LHCN-M2 (cell line): ENCODE data around the gene CASP10. TPM values are rescaled to one million over a fixed set of nuclear protein-coding genes. Genes with fewer than 3 reads are reported as not detected.
"Not testable (repeated sequence)": the region's sequence is repeated elsewhere in the genome, so short reads cannot be mapped to it uniquely, and the experiment has no call there.

ENCODE experiments used
- DNase-seq: peaks from one replicate; pipeline ENCODE4 v3.0.0-alpha.2; 2012; ENCODE audit warnings: low read depth
- total RNA-seq: library from RNA; depleted of rRNA; stranded (reverse); fragments of >200 nt; gene quantifications from 2 replicates; pipeline ENCODE4 v1.2.3, GENCODE V29; 2014

CASP10 gene
- total RNA-seq, 1 experiment from 2014 or later, result 0.52 TPM

DNA sequence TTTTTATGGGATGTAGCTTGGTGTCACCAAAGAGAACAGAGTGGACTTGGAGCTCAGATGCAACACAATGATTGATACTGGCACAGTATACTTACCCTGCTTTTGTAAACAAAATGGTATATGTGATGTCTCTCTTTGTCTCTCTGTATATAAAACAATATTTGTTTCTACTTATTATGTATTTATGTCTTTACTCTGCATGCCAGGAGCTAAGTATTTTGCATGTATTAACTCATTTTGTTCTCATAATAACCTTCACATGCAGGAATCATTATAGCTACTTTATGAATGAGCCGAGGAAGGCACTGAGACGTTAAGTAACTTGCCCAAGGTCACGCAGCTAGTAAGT, 49.5 kb downstream of the CASP10 start:
- no peak for DNase-seq

DNA sequence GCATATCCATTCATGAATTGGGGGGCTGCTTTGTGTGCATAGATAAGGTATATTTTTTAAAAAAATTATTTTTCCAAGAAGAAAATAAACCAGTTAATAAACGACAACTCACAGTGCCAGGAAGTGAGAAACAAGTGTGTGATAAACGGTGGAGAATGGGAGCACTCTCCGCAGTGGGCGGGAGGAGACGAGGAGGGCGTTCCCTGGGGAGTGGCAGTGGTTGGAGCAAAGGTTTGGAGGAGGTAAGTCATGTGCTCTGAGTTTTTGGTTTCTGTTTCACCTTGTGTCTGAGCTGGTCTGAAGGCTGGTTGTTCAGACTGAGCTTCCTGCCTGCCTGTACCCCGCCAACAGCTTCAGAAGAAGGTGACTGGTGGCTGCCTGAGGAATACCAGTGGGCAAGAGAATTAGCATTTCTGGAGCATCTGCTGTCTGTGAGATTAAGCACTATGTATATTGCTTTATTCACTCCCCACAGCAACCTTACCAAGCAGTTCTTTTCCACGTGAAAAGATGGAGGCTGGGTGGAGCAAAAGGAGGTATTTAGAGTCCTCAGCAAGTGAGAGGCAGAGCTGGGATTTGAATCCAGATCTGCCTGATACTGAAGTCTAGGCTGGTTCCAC, 50.4 kb downstream of the CASP10 start:
- no peak for DNase-seq

DNA sequence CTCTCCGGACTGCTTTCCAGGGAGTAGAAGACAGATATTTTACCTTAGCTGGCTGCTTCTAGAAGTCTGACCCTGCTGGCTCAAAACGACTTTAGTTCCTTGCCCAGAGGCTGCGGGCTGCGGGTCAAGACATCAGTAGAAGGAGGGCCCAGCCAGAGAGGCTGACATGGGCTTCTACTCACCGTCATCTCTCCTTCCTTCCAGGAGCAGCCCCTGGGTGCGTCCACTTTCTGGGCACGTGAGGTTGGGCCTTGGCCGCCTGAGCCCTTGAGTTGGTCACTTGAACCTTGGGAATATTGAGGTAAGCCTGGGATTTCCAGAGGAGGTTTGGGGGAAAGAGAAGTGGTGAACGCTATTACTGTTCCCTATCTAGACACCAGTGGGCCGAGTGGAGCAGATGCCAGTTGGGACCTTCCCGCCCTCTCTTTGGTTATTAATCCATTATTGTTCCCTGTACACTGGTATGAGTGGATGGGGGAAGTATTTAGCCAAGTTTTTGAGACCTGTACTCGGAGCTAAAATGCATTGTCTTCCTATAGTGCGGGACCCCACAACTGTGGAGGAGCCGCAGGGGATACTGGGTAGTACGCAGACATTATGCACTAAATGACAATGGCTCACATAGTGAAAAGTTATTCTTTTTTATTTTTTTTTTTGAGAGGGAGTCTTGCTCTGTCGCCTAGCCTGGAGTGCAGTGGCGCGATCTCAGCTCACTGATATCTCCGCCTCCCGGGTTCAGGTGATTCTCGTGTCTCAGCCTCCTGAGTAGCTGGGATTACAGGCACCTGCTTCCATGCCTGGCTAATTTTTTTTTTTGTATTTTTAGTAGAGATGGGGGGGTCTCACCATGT, 51.1 kb downstream of the CASP10 start:
- no peak for DNase-seq

DNA sequence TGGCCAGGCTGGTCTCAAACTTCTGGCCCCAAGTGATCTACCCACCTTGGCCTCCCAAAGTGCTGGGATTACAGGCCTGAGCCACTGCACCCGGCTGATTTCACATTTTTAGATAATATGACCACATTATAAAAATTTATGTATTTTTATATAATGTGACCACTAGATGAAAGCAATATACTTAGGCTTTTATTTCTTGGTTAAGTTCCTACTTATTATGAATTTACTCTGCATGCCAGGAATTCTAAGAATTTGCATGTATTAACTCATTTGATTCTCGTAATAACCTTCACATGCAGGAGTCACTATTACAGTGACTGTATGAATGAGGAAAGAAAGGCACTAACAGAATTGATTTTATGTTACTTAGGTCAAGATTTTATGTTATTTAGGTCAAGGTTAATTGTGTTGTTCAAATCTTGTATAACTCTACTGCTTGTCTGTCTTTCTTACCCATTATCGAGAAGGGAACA, 51.8 kb downstream of the CASP10 start:
- DNase-seq, result no peak

DNA sequence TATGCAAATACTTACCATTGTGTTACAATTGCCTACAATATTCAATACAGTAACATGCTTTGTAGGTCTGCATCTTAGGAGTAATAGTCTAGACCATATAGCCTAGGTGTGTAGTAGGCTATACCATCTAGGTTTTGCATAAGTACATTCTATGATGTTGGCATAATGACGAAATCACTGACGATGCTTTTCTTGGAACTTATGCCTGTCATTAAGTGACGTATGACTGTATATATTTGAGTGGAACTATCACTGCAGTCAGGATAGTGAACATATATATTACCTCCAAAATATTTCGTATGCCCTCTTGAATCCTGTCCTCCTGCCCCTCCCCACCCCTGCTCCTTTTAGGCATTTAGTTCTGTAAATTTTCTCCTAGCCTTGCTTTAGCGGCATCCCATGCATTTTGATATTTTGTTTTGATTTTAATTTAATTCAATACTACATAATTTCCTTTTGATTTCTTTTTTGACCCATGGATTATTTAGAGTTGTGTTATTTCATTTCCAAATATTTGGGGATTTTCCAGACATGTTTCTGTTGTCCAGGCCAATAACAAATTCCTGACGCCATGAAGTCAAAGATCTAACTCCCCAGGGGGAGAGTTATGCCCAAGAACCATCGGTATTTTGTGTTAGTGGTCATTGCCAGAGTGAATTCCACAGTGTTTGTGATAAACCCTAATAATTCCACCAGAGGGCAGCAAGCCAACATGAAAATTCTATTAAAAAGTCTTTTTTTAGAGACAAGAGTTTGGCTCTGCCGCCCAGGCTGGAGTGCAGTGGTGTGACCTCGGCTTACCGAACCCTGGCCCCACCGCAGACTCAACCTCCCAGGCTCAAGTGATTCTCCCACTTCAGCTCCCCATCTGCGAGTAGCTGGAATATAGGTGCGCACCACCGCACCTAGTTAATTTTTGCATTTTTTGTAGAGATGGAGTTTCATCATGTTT, 53.2 kb downstream of the CASP10 start:
- DNase-seq, result peak; percentile 82

DNA sequence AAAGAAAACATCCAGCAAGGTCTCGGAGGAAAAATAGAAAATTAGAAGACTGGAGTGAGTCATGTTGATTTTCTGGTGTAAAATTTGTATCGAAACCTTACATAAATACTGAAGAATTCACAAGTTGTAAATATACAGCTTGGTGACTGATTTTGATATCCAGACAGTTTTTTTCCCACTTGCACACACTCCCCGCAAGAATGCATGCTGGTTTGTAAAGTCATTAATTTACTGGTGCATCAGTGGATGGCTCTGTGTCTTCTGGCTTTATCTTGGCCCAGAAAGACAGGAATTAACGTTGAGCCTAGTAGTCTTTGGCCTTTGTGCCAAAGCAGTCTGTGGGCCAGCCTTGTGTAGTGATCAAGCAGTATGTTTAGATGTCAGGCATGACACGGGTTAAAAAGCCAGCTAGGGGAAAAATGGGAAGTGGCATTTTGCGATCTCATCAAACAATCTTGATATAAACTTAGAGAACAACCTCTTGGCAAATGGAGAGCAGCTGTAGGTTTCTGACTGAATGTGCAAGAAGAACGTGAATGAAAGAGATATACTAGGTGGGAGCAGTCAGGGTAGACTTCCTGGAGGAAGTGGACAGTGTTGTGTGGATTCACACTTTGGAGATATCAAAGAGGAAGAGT, 54.7 kb downstream of the CASP10 start:
- no peak for DNase-seq

DNA sequence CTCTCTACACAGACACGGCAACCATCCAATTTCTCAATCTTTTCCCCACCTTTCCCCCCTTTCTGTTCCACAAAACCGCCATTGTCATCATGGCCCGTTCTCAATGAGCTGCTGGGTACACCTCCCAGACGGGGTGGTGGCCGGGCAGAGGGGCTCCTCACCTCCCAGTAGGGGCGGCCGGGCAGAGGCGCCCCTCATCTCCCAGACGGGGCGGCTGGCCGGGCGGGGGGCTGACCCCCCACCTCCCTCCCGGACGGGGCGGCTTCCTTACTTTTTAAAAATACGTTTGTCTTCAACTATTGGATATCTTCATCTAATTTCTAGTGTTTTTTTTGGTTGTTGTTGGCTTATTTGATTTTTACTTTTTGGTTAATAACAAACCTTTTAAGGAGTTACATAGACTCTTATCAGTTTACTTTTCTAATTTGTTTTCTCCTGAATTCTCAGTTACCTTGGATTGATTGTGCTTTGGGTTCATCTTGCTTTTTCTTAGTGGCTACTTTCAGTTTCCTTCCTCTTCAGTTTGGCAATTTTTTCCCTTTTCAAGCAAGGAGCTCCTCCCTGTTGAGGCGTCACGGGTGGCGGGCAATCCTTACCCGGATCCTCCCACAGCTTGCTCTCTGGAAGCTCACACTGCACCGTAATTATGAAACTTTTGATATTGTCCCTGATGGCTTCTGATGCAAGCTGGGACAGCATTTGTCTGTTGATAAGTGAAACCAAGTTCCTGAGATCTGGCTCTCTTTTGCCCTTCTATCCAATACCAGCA, 56.4 kb downstream of the CASP10 start:
- DNase-seq, result not testable (repeated sequence)

DNA sequence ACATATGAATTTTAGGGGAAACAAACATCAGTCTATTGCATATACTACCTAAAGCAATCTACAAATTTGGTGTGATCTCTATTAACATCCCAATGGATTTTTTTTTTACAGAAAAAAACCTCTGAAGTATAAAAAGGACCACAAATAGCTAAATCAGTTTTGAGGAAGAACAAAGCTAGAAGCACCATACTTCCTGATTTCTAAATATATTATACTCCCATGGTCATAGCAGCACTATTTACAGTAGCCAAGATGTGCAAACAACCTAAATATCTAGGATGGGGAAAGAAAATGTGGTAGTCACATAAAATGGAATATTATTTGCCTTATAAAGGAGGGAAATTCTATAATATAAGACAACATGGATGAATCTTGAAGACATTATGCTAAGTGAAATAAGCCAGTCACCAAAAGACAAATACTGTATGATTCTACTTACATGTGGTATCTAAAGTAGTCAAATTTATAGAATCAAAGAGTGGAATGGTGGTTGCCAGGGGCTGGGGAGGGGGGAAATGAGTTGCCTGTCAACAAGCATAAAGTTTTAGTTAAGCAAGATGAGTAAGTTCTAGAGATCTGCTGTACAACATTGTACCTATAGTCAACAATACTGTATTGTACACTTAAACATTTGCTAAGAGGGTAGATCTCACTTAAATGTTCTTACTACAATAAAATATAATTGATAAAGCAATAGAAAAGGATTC, 59.8 kb downstream of the CASP10 start:
- no peak for DNase-seq

DNA sequence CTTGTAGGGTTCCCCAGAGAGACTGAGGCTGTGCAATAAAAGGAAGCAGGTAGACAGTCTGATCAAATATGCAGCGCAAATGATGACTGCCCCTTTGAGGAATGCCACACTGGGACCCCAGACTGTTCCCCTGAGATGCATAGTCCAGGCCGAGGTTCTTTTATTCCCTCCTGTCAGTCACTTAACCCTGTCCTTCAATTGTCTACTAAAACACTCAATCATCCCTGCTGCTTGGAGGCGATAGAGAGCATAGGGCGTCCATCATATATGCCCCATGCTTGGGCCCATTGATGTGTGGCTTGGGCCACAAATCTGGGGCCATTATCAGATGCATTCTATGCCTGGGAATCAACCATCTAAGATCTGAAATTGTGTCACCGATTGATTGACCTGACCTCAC, 61.9 kb downstream of the CASP10 start:
- DNase-seq, result no peak

DNA sequence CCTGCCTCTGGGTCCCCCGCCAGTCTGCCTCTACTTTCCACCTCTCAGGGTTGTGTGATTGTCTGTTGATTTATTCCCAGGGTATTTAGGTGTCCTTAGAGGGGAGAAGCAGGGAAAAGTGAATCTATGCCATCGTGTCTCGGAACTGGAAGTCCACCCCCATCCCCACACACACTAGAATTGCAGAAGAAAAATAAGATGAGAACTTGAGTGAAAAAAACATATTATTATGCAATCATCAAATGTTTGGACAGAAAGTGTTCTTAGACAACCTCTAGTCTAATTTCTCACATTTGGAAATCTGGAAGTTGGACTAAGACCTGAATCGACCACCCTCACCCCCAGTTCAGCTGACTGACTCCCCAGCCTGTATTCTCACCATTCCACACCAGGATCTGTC, 63.3 kb downstream of the CASP10 start:
- no peak for DNase-seq

DNA sequence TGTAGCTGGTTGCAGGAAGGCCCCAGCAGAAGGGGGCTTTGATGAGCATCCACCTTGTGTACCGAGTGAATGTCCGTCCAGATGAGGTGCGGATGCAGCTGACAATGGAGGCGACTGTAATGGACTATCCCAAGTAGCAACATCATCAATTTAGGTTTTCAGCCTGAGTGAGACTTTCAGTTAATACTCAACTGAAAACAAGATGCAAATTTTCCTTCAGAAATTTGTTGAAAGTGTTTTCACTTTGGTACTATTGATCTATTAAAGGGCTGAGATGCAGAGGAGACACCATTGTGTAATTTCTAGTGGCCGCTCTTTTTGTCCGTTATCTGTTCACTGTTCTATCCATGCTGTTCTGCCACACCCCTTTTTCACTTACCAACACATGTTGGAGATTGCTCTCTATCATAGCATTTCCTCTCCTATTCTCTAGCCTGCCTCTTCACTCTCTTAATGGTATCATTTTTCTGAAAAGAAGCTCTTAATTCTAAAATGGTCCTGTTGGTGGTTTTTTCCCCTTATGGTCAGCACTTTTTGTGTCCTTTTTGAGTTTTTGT, 65.4 kb downstream of the CASP10 start:
- no peak for DNase-seq

DNA sequence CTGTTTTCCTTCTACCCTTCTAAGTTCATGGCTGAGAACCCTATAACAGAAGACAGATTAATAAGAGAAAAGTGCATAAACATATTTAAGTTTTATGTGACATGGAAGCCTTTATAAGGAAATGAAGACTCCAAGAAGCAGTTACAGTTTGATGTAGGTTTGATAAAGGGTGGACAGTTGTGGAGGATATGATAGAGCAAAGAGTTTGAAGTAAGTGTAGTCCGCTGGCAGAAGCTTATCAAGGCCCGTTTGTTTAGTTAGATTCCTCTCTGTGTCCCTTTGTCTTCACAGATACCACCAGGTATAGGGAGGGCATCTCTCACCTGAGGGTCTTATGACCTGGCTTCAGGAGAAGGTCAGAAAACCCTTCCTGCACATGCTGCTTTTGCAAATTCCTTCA, 66.9 kb downstream of the CASP10 start:
- no peak for DNase-seq

DNA sequence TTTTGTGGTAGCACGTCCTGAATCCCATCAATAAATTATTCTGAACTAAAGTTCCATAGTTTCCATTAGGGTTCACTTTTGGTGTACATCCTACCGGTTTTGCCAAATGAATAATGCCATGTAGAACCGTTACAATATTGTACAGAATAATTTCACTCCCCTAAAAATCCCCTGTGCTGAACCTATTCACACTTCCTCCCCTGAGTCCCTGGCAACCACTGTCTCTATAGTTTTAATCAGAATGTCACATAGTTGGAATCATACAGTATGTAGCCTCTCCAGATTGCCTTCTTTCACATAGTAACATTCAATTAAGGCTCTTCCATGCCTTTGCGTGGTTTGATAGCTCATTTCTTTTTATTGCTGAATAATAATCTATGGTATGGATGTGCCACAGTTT, 67.8 kb downstream of the CASP10 start:
- no peak for DNase-seq

DNA sequence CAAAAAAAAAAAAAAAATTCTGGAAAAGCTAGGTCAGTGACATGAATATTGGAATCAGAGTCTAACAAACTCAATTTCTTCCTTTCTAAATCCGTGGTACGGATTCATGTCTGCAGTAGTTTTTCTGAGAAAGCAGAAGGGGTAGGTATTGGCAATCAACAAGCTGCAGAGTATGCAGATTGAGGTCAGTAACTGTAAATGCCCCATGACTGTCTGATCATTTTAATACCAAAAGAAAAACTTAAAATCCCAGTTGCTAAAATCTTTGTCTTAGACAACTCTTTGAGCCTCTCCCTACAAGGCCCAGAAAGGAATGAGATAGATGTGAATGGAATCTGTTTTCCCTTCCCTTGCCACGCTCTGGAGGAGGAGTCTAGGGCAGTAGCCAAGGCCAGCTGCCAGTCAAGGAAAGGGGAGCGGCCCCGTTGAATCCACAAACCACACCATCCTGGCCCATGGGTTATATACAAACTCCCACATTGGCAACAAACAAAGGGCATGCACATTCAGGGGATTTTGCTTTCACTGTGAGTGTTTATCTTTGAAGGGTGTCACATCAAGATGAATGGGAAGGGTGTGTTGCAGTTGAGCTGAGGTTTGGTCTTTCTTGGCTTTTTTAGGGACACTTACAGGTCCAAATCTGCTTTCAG, 71.3 kb downstream of the CASP10 start:
- peak; percentile 37 for DNase-seq

DNA sequence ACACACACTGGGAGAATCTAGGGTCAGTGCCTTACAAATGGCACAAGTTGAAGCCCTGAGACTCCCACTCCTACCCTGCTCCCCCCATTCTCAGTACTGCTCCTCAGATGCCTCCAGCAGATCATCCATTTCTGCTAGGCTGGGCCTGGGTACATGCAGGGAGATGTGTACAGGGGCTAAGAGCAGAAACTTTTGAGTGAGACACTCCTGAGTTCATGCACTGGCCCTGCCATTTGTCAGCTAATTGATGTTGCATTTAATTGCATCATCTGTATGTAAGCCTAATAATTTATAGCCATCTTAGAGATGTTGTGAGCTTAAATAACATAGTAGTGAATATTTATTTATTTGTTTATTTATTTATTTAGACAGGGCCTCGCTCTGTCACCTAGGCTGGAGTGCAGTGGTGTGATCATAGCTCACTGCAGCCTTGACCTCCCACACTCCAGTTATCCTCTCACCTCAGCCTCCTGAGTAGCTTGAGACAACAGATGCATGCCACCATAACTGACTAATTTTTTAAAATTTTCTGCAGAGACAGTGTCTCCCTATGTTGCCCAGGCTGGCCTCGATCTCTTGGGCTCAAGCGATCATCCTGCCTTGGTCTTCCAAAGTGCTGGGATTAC, 72.6 kb downstream of the CASP10 start:
- no peak for DNase-seq

DNA sequence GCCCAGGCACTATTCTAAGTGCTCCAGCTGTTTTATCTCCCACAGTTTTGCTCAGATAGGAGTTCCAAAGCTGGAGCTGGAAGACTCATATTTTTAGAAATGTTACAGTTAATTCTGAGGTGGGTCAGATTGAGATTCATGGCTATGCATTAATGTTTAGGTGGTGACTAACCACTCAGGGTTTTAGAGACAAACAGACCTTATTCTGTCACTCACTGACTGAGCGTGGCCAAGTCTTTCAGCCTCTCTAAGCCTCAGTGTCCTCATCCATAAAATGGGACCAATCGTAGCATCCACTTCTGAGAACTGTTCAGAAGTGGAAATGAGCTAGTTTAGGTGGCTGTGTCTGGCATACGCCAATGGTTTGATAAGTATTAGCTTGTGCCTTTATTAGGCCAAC, 73.1 kb downstream of the CASP10 start:
- DNase-seq, result no peak

DNA sequence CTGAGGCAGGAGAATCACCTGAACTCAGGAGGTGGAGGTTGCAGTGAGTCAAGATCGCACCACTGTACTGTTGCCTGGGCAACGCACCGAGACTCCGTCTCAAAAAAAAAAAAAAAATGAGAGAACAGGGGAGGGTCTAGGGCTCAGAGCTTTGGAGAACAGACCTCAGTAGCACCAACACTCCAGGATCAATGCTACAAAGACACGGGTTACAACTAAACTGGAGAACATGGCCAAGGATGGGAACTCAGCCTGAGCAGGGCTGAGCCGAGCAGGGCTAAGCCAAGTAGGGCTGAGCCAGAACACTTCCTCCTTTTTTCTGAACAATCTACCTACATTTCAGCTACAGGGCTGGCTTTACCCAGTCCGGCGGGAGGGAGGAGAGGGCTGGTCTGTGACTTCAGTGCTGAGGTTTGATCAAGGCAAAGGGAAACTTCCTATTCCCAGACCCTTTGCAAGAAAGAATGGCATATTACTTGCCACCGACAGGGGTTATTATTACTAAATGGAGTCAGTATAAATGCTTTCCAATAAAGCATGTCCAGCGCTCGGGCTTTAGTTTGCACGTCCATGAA, 74.5 kb downstream of the CASP10 start:
- no peak for DNase-seq

DNA sequence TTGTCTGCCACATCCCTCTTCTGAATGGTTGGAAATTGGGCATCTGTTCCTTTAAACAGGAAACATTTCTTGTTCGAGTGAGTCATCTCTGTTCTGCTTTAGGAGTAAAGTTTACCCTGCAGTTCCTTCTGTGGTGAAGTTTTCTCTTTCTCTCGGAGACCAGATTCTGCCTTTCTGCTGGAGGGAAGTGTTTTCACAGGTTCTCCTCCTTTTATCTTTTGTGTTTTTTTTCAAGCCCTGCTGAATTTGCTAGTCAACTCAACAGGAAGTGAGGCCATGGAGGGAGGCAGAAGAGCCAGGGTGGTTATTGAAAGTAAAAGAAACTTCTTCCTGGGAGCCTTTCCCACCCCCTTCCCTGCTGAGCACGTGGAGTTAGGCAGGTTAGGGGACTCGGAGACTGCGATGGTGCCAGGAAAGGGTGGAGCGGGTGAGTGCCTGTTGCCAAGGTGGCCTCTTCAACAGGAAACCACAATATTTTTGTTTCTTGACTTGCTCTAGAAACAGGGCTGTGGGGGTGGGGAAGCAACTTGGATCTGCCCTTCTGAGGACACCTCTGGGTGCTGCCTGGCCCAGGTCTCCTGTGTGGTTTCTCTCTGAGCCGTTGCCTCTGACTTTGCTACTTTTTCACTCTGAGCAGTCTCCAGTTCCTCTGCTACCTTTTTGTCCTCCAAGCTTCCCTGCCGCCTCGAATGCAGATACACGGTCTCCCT, 75.2 kb downstream of the CASP10 start:
- DNase-seq, result peak; percentile 79
